Activated CD4-positive, alpha-beta T cell treated with anti-CD3 and anti-CD28 coated beads, Interleukin-2, amount 50 U/mL, for 16 hours (primary cell): ENCODE measurements around the gene SLC13A3.

Experiments
- DNase-seq: peaks from one replicate; pipeline ENCODE4 v3.0.0-alpha.2; 2020

SLC13A3 gene

GRCh38 chr20:46519471-46520068 is 131.7 kb downstream of the SLC13A3 start:
- DNase-seq = no peak

- DNase-seq = peak; percentile 75
Observed at GRCh38 chr20:46512943-46513844, 138.1 kb downstream of the SLC13A3 start, which contains the start of gene ZNF334. Gene ZNF334, minus strand, starts transcription at chr20:46513559. Its CDS starts 1,457 bp downstream, at chr20:46512102.

- no peak for DNase-seq
Observed at GRCh38 chr20:46509523-46509922, 141.7 kb downstream of the SLC13A3 start.
